ENCODE data around the gene ZNF76.
"Not testable (repeated sequence)": the region's sequence is repeated elsewhere in the genome, so short reads cannot be mapped to it uniquely, and the experiment has no call there.

The ZNF76 gene

GRCh38 chr6:35304299-35304698 is 44.8 kb downstream of the ZNF76 start:
- DNase-seq = no peak

GRCh38 chr6:35305117-35305516 is 45.6 kb downstream of the ZNF76 start:
- DNase-seq = no peak

- DNase-seq = not testable (repeated sequence)
Observed at GRCh38 chr6:35307138-35307537, 47.6 kb downstream of the ZNF76 start.

GRCh38 chr6:35308543-35308942 is 49.0 kb downstream of the ZNF76 start:
- DNase-seq = not testable (repeated sequence)

- DNase-seq = no peak
Observed at GRCh38 chr6:35309611-35310264, 50.2 kb downstream of the ZNF76 start.

- no peak for DNase-seq
Observed at GRCh38 chr6:35310265-35310831, 50.8 kb downstream of the ZNF76 start.

GRCh38 chr6:35311390-35312075 is 52.0 kb downstream of the ZNF76 start:
- peak; percentile 42 for DNase-seq

GRCh38 chr6:35312076-35312800 is 52.7 kb downstream of the ZNF76 start:
- DNase-seq = no peak

- peak; percentile 68 for DNase-seq
Observed at GRCh38 chr6:35312807-35313206, 53.3 kb downstream of the ZNF76 start.

- no peak for DNase-seq
Observed at GRCh38 chr6:35317483-35318195, 58.1 kb downstream of the ZNF76 start.

- no peak for DNase-seq
Observed at GRCh38 chr6:35318196-35319171, 58.9 kb downstream of the ZNF76 start.

GRCh38 chr6:35319346-35320030 is 60.0 kb downstream of the ZNF76 start:
- no peak for DNase-seq

- no peak for DNase-seq
Observed at GRCh38 chr6:35320031-35320410, 60.5 kb downstream of the ZNF76 start.

- DNase-seq = no peak
Observed at GRCh38 chr6:35321091-35321490, 61.6 kb downstream of the ZNF76 start.

- peak; percentile 70 for DNase-seq
Observed at GRCh38 chr6:35327349-35328027, 68.0 kb downstream of the ZNF76 start.

- DNase-seq = no peak
Observed at GRCh38 chr6:35328108-35328723, 68.7 kb downstream of the ZNF76 start.

GRCh38 chr6:35328965-35329364 is 69.4 kb downstream of the ZNF76 start:
- DNase-seq = not testable (repeated sequence)

GRCh38 chr6:35330541-35331119 is 71.1 kb downstream of the ZNF76 start:
- DNase-seq = no peak

- DNase-seq = not testable (repeated sequence)
Observed at GRCh38 chr6:35332074-35332887, 72.7 kb downstream of the ZNF76 start.
